GM19351 (cell line): ENCODE results near the gene KCNJ13.
"Not testable (repeated sequence)": the region's sequence is repeated elsewhere in the genome, so short reads cannot be mapped to it uniquely, and the experiment has no call there.

ENCODE experiments used
- ATAC-seq: cut with Tn5 transposase; IDR thresholded peaks from one replicate; pipeline ENCODE4 v1.9.1; 2021; ENCODE audit warnings: mild to moderate bottlenecking, moderate library complexity; ENCODE audit not compliant: unreplicated experiment

Gene KCNJ13

DNA sequence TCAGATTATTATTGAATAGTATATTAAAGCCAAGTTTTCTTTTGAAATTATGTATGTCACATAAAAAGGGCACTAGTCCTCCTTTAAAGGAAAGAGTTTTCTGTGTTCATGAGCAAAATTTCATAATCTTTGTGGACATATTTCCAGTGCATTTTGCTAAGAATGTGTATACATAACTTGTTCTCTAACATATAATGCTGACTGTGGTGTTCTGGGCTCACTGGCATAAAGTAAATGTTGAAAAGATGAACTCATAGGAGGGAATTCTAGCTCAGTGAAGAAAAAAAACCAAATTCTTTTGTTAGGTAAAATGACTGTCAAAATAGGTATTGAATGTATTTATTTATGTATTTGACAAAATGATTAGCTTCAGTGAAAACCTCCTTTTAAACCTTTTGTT, 6.2 kb downstream of the KCNJ13 start:
- ATAC-seq = no peak

DNA sequence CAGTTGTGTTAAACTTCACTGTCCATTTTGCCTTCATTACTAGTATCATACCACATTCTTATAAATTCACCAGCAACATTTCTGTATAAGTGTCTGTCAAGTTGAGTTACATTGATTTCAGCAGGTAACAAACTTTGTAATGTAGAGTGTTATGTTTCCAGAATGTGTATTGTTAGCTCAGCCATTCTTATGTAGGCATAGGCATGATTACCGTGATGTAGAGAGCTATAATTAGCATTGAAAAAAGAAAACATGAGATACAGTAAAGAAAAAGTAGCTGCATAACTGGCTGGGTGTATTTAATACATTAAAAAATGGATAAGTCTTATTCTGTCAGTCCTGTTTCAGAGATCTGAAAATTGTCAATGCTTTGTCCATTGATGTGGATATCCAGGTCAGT, 8.5 kb downstream of the KCNJ13 start:
- ATAC-seq = no peak

GRCh38 chr2:232761301-232761907, 15.0 kb downstream of the KCNJ13 start:
- ATAC-seq = no peak

- ATAC-seq = no peak
These were observed 18.5 kb downstream of the KCNJ13 start for GRCh38 chr2:232757905-232758304.

GRCh38 chr2:232750135-232750671, 26.2 kb downstream of the KCNJ13 start:
- no peak for ATAC-seq

- ATAC-seq = no peak
These were observed 27.0 kb downstream of the KCNJ13 start for GRCh38 chr2:232749331-232749730.

- ATAC-seq = no peak
These were observed 28.3 kb downstream of the KCNJ13 start for GRCh38 chr2:232748038-232748437.

DNA sequence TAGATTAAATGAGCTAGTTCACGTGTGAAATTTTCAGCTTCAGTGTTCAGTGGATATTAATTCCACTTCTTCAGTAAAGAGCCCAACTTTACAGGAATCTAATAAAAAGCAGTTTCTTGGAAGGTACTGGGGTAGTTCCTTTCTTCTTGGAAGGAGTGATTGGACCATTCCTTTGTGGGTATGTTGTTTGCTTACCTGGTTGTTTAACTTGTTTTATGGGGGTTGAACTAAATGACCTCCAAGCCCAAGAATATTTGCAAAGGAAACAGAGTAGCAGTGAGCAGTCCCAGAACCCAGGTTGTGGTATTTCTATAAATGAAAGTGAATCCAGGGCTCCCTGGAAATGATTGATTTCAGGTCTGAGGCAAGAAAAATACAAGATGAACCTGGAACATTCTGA, 31.4 kb downstream of the KCNJ13 start:
- no peak for ATAC-seq

GRCh38 chr2:232741972-232742371, 34.4 kb downstream of the KCNJ13 start:
- no peak for ATAC-seq

- no peak for ATAC-seq
These were observed 35.1 kb downstream of the KCNJ13 start for GRCh38 chr2:232741294-232741693.

GRCh38 chr2:232731470-232731869, 44.9 kb downstream of the KCNJ13 start:
- ATAC-seq = no peak

GRCh38 chr2:232728785-232729184, 47.6 kb downstream of the KCNJ13 start:
- ATAC-seq = no peak

GRCh38 chr2:232723027-232723426, 53.3 kb downstream of the KCNJ13 start:
- no peak for ATAC-seq

- no peak for ATAC-seq
These were observed 54.5 kb downstream of the KCNJ13 start for GRCh38 chr2:232721882-232722281.

DNA sequence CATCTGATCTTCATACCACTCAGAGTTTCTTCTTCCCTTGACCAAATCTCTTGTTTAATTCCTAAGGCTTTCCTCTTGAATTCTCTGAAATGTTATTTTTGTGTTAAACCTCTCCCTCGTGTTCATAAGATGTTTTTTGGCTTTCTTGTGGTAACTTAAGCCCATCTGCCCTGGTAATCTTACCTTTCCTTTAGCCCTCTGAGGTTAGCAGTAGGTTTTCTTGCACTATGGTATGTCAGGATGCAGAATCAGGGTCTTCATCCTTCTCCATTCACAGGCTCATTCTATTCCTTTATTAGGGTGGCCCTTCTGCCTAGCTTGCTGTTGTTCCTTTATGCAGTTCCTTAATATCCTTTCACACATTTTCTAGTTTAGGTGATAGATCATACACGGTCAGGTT, 55.1 kb downstream of the KCNJ13 start:
- no peak for ATAC-seq

- ATAC-seq = not testable (repeated sequence)
These were observed 56.3 kb downstream of the KCNJ13 start for GRCh38 chr2:232720056-232720455.
